Suprapubic skin (tissue), 4 donors: Measurements from ENCODE around the gene HOXC4. TPM values are rescaled to one million over a fixed set of nuclear protein-coding genes. Genes with fewer than 3 reads are reported as not detected.

ENCODE experiments used
- DNase-seq, 2 donors: peaks; one replicate each; pipeline ENCODE4 v3.0.0-alpha.2; 2019; ENCODE audit warnings: low spot score in 2 of 2
- H3K27ac ChIP-seq: fragments of 200-600 bp; sonication (generic); one replicate; pipeline ENCODE4 v1.5.1; 2019
- H3K27me3 ChIP-seq: fragments of 200-600 bp; sonication (generic); one replicate; pipeline ENCODE4 v1.5.1; 2019
- H3K36me3 ChIP-seq: fragments of 200-600 bp; sonication (generic); one replicate; pipeline ENCODE4 v1.5.1; 2019
- H3K4me1 ChIP-seq: fragments of 200-600 bp; sonication (generic); one replicate; pipeline ENCODE4 v1.5.1; 2019
- H3K4me3 ChIP-seq: fragments of 200-600 bp; sonication (generic); one replicate; pipeline ENCODE4 v1.5.1; 2019; ENCODE audit warnings: mild to moderate bottlenecking
- H3K9me3 ChIP-seq: fragments of 200-600 bp; sonication (generic); one replicate; pipeline ENCODE4 v1.5.1; 2019
- CTCF ChIP-seq, 2 donors: fragments of 200-600 bp in 1 of 2; fragments of 450-650 bp in 1 of 2; sonication (generic) in 1 of 2; IDR thresholded peaks; one replicate each; pipeline ENCODE4 v1.5.1; 2016 to 2019; ENCODE audit warnings: antibody characterized with exemption in 2 of 2, mild to moderate bottlenecking in 1 of 2, moderate library complexity in 1 of 2
- EP300 ChIP-seq: sonication (generic); formaldehyde crosslinking; IDR thresholded peaks from one replicate; pipeline ENCODE4 v1.6.1; 2017; ENCODE audit warnings: antibody characterized with exemption
- POLR2A ChIP-seq, 2 donors: fragments of 450-650 bp; IDR thresholded peaks; one replicate each; pipeline ENCODE4 v1.6.1; 2017; ENCODE audit warnings: antibody characterized with exemption in 2 of 2, mild to moderate bottlenecking in 2 of 2, moderate library complexity in 2 of 2
- POLR2AphosphoS5 ChIP-seq, 3 donors: sonication (generic); formaldehyde crosslinking; IDR thresholded peaks; one replicate each; pipeline ENCODE4 v1.6.1; 2017; ENCODE audit warnings: antibody characterized with exemption in 3 of 3
- whole genome bisulfite sequencing: methylation state at CpG from one replicate; pipeline ENCODE4 v1.1.5; 2018; 5-methylcytosine and 5-hydroxymethylcytosine counted together
- total RNA-seq, 4 donors: library from RNA; depleted of rRNA; stranded (reverse); fragments of >200 nt; gene quantifications; one replicate each; pipeline ENCODE4 v1.1.0, GENCODE V29; 2016

HOXC4 gene
- total RNA-seq, 4 donors from 2014 or later, result 1.4 to 4.7 (median 1.9) TPM

- peaks cover 81% of the 10 kb centered on the region for H3K4me1 ChIP-seq
- peak within 1 kb of the TSS; percentile 98 for H3K27ac ChIP-seq
Observed at GRCh38 chr12:54032627-54033100, 21.0 kb upstream of the HOXC4 start, which contains the start of gene HOXC5. HOXC5 (plus strand) TSS chr12:54033050; CDS start chr12:54033123, 73 bp downstream.

GRCh38 chr12:54033106-54033979 lies 20.3 kb upstream of the HOXC4 start:
- H3K4me1 ChIP-seq, result peaks cover 83% of the 10 kb centered on the region
- peak overlapping the region; percentile 47 for H3K27ac ChIP-seq

More at GRCh38 chr12:54032627-54033100, 21.0 kb upstream of the HOXC4 start, which contains the start of gene HOXC5:
- Histone ChIP-seq H3K4me3 (peak within 1 kb of the TSS; percentile 51), H3K27me3 (peaks cover 38% of the 10 kb centered on the region), H3K36me3 (no peaks in the 10 kb centered on the region), H3K9me3 (no peaks in the 10 kb centered on the region)
- WGBS, result 1% methylated on average over 12 of the region's 12 CpGs
- no peak for TF ChIP-seq POLR2A (IDR thresholded peaks at IDR 0.05)
- TF ChIP-seq CTCF (IDR thresholded peaks at IDR 0.05), result peak; percentile 93 to 99
- peak in 1 of 2 donors; percentile 88 for DNase-seq

GRCh38 chr12:54033980-54034784 lies 19.5 kb upstream of the HOXC4 start:
- 39% methylated on average over 26 of the region's 57 CpGs for WGBS
- Histone ChIP-seq H3K9me3 (no peaks in the 10 kb centered on the region), H3K4me3 (peak overlapping the region; percentile 51), H3K4me1 (peaks cover 87% of the 10 kb centered on the region), H3K27me3 (peaks cover 38% of the 10 kb centered on the region), H3K27ac (peak overlapping the region; percentile 47), H3K36me3 (no peaks in the 10 kb centered on the region)
- DNase-seq, result peak in 1 of 2 donors; percentile 79
- TF ChIP-seq POLR2A (IDR thresholded peaks at IDR 0.05) (no peak), CTCF (IDR thresholded peaks at IDR 0.05) (no peak), EP300 (no peak), POLR2AphosphoS5 (IDR thresholded peaks at IDR 0.05) (no peak)

More at GRCh38 chr12:54033106-54033979, 20.3 kb upstream of the HOXC4 start:
- DNase-seq, result peak in 1 of 2 donors; percentile 84
- TF ChIP-seq EP300, result no peak
- Histone ChIP-seq H3K27me3 (peaks cover 38% of the 10 kb centered on the region), H3K9me3 (no peaks in the 10 kb centered on the region), H3K36me3 (no peaks in the 10 kb centered on the region), H3K4me3 (peak overlapping the region; percentile 51)
- 1% methylated on average over 39 of the region's 61 CpGs for WGBS

- peak overlapping the region; percentile 51 for H3K4me3 ChIP-seq
- H3K27me3 ChIP-seq, result peaks cover 38% of the 10 kb centered on the region
- no peaks in the 10 kb centered on the region for H3K9me3 ChIP-seq
- peak in 1 of 2 donors; percentile 77 for DNase-seq
- peak overlapping the region; percentile 47 for H3K27ac ChIP-seq
- TF ChIP-seq POLR2AphosphoS5 (IDR thresholded peaks at IDR 0.05), result no peak
- no peak for TF ChIP-seq CTCF (IDR thresholded peaks at IDR 0.05)
- no peak for TF ChIP-seq POLR2A (IDR thresholded peaks at IDR 0.05)
- no peak for TF ChIP-seq EP300
- WGBS, result 64% methylated on average over 10 of the region's 22 CpGs
- H3K4me1 ChIP-seq, result peaks cover 85% of the 10 kb centered on the region
- no peaks in the 10 kb centered on the region for H3K36me3 ChIP-seq
Observed at GRCh38 chr12:54034785-54035310, 18.8 kb upstream of the HOXC4 start.

GRCh38 chr12:54035568-54036264 lies 17.9 kb upstream of the HOXC4 start:
- Histone ChIP-seq H3K27me3 (peaks cover 32% of the 10 kb centered on the region), H3K27ac (peak overlapping the region; percentile 9), H3K4me1 (peaks cover 87% of the 10 kb centered on the region), H3K4me3 (no peak overlapping the region), H3K9me3 (no peaks in the 10 kb centered on the region), H3K36me3 (no peaks in the 10 kb centered on the region)
- TF ChIP-seq CTCF (IDR thresholded peaks at IDR 0.05), result no peak
- TF ChIP-seq EP300, result no peak
- no peak for DNase-seq
- WGBS, result 51% methylated on average over 2 of the region's 6 CpGs
